HG03064 (cell line): ENCODE measurements around the gene ZBTB12.

Experiments
- ATAC-seq: cut with Tn5 transposase; IDR thresholded peaks from one replicate; pipeline ENCODE4 v1.9.1; 2021; ENCODE audit warnings: low read depth; ENCODE audit not compliant: unreplicated experiment

Gene ZBTB12

DNA sequence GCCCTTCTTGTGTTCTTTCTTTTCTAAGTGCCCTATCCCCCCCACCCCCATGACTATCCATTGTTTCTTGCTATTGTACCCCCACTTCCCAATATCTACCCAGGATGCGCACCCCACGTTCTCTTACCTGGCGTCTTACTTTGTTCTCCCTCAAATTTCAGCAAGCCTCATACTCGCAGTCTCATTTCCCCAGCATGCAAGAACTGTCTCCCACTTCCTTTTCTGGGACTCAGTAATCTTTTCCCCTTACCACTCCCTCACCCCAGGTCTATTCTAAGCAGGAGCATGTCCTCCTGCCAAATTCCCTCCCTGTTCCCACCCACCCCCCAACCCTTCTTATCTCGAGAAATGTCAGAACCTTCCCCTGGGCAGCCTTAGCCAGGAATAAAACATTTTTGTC is 2.7 kb downstream of the ZBTB12 start:
- ATAC-seq = no peak

DNA sequence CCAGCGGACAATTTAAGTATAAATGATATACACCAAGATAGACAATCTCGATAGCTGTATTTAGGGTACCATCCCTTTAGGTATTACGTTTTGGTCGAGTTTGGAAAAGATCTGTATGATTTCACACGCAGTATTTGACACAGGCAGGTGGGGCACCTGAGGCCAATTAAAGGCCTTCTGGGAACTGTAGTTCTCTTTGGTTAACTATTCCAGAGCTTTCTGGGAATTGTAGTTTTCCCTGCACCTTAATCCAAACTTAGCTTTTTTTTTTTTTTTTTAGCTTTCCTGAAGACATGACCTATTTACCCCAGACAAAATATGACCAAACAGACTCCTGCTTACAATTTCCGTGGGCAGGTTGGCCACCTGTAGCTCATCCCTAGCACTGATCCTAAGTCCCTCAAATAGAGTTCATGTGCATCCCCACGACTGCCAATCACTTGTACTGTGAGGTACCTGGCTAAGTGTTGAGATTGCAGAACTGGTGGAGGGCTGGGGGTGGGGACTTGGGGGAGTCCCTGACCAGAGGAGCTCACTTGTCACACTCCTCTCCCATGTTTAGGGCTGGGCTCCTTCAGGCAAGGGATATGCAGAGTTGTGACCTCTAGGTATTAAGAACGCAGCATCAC is 3.4 kb downstream of the ZBTB12 start:
- no peak for ATAC-seq

DNA sequence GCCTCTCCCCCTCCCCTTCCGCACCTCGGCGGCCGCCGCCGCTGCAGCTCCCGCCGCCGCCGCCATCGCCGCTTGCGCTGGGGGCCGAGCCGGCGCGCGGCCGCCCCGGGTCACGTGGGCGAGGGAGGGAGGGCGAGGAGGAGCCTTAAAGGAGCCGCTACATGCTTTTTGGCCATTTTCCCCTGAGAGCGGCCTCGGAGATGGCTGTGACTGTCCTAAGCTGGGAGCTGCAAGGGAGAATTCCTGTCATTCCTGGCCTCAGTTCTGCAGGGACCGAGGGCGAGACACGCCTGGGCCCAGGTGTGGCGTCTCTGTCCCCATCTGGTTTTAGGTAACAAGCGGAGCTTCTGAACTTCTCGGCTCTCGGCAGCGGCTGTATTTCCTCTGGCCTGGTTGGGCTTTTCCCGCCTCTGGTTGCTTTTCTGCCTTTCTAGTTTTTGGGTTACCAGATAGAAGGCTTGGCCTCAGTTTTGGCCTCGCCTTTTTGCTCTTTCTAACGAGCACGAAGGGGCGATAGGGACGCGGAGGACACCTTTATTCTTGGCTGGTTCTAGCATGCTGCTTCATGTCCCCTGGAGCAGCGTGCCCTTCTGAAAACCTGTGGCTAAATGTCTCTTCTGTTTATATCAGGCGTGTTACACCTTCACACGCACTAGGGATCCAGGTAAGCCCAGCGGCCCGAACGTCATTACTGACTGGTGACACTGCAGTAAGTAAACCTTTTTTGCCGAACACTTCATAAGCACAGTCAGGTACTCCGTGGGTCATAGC is 4.1 kb downstream of the ZBTB12 start, which contains the start of gene EHMT2:
TSS of gene EHMT2 (minus strand) at position 87 of the 771 bp plus-strand sequence. CDS start at position 66, 21 bp downstream.
- ATAC-seq = no peak

DNA sequence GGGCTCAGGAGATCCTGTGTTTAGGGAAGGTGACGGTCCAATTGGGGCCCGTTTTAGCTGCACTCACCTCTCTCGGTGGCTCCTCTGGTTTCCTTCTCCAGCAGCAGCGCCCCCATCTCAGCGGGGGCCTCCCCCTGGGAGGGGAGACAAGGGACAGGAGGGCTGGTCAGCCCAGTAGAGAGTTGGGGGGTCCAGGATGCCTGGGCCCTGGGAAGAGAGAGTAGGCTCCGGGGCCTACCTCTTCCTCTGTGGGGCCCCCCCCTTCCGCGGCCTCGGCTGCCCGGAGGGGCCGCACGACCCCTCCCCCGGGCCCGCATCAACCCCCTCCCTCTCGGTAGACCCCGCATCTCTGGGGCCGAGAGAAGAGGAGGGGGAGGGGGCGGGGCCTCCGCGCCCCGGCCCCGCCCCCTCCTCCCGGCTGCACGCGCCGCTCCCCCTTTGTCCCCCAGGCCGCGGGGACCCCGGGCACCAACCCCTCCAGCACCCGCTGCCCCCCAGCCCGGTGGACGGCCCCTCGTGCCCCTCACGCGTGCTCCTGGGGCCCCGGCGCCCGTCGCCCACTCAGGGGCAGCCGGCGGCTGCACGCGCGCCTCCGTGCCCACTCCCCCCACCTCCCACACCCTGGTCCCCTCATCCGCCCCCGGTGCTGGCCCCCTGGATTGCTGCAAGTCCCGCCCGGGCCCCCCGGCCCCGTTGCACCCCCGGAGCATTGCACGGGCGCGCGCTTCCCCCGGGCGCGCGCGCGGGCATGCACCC is 4.9 kb downstream of the ZBTB12 start:
- ATAC-seq = no peak

DNA sequence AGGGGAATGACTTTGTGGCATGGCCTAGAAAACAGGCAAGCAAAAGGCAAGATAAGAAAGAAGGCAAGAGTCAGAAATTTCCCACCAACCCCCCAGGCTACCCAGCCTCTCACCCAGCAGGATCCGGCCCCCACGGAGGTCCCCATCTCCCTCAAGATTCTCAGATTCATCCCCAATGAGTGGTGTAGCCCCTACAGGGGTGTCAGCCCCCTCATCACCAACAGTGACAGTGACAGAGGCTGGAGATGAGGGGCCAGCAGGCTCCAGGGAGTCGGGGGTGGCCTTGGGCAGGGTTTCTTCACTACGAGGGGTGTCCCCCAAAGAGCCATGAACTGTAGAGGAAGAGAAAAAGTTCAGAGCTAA is 5.4 kb downstream of the ZBTB12 start:
- ATAC-seq = no peak

DNA sequence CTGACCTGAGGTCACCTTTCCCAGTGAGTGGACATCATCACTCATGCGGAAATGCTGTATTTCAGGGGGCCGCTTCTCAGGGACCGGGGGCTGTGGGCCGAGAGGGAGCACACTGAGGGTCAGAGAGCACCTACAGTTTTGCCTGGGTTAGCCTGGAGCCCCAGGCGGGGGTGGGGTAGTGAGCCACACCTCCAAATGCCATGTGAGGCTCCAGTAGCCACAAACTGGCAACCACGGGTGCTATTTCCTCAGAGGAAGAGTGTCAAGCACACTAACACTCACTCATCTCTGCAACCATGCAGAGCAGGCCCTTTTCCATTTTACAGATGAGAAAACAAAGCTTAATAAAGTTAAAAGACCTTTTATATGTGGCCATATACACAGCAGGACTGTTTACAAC is 9.1 kb downstream of the ZBTB12 start:
- ATAC-seq = no peak

DNA sequence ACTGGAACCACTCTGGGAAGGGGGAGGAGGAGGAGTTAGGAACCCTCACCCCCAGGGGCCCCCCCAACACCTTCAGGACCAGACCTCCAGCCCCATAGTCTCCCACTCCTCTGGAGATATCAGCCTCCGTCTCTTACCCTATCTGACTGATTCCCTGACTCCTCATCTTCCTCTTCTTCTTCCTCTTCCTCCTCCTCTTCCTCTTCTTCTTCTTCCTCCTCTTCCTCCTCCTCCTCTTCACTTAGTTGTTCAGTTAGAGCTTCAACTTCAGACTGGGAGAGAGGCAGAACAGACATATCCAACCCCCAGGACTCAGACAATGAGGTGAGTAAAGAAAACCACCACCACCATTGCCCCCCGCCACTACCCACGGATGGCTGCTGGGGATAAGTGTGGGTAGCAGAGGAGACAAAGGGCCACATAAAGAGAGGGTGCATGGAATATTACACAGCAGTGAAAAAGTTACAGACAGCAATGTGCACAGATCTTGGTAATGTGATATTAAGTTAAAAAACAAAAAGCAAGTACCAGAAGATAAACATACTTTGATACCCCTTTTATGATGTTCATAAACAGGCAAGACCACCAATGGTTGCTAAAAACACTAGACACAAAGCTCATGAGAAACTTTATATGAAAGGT is 12.4 kb downstream of the ZBTB12 start:
- no peak for ATAC-seq

DNA sequence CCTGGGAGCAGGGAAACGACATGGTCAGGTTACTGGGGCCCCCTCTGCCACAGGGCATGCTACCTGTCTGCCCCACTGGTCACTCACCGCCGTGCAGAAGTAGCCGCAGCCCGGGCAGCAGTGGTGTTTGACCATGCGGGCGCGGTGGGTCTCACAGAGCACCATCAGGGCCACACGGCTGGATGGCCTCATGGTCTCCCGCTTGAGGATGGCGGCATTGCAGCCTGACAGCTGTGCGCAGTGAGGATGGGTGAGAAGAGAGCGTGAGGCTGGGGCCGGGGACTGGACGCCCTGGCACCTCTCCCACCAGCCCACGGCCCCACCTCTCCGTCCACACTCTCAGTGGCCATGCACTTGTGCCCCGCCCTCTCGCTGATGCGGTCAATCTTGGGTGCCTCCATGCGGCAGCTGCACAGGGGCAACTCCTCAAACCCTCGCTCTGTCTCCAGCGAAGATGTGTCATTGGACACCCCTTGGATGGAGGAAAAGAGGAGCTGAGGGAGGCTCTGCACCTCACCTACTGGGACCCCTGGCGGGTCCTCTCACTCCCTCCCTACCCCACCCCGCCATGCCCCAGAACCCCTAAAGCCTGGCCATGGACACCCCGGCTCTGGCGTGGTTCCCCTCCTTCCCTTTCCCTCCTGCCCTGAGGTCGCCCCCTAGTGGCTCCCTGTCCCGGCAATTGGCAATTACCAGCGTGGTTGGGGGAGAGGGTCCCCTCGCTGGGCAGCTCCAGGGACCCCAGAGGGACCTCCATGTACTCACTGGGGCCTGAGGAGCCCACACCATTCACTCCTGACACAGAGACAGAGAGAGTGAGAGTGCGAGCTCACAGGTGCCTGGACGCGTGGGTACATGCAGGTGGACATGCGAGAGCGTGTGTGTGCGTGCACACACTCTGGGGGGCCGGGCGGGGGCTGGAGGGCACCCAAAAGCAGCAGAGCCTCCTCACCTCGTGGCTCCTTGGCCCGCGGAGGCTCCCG is 13.3 kb downstream of the ZBTB12 start:
- ATAC-seq = no peak

DNA sequence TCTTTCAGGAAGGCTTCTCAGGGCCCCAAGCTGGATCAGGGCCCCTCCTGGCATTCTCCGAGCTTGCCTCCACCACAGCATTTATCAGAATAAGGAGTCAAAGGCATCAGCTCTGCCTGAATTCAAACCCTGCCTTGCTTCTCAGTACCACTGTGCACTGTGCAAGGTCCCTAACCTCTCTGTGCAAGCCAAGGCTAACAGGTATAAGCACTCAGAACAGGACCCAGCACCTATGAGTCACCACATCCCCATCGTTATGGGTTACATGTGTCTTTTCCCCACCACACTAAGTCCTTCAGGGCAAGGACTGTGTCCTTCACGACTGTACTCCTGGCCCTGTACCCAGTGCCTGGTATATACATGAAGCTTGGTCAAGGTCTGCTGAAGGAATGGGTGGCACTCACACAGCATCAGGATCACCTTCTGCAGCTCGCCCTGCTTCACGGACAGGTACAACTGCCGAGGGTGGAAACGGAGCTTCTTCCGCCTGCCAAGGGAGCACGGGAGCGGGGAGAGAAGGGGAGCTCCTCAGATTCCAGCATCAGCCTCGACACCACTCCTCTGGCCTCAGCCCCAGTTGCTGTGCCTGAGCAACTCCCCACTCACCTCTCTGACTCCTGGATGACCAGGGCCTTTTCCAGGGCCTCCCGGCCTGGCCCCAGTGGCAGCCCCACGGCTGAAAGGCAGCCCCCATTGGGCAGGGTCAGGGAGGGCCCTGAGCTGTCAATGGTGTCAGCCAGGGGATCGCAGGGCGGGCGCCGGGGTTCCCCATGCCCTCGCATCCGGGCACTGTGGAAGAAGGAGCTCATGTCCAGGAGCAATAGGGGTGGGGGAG is 14.5 kb downstream of the ZBTB12 start:
- no peak for ATAC-seq

DNA sequence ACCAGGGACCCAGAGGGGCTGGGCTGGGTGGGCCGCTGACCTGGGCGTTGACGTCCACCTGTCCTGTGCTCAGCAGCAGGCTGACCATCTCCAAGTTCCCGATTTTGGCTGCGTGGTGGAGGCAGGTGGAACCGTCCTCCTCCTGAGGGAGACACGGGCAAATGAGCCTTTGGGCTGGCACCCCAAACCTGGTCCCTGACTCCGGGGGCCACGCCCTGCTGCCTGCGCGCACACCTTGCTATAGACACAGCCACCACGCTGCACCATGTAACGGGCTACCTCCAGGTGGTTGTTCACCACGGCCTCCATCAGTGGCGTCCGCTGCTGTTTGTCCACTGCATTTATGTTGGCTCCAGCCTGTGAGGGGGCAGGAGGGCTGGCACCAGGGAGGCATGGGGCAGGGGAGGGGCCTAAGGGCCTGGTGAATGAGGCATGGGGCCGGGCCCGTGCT is 15.3 kb downstream of the ZBTB12 start:
- ATAC-seq = no peak

DNA sequence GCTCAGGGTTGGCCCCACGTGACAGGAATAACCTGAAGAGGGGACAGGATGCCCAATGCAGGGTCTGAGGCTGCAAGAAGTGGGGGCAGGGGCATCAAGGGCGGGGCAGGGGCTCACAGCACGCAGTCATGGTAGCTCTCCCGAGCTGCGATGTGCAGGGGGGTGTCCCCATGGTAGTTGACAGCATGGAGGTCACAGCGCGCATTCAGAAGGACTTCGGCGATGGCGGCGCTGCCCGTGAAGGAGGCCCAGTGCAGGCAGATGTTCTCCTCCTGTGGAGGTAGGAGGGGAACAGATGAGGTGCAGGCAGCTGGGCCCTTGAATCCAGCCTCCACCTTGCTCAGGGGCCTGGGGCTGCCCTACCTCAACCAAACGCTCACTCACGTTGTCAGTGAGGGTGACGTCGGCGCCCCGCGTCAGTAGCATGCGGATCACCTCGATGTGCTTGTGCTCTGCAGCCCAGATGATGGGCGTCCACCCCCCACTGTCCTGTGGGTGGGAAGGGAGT is 17.3 kb downstream of the ZBTB12 start:
- ATAC-seq = no peak

DNA sequence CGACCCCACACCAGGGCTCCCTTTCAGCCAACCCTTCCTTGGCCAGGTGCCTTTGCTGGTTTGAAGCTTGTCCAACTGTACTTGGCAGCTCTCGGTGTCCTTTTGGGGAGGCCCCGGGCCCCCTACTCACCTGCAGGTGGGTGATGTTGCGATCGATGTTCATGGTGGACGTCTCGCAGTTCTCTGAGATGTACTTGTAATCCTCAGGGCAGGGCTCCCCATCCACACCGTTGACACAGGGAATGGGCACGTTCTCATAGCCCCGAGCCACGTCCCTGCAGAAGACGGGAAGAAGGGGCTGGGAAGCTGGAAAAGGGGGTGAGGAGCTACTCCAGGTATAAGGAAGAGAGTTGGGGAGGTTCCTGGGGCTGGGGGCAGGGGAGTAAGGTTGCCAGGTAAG is 18.2 kb downstream of the ZBTB12 start:
- no peak for ATAC-seq

DNA sequence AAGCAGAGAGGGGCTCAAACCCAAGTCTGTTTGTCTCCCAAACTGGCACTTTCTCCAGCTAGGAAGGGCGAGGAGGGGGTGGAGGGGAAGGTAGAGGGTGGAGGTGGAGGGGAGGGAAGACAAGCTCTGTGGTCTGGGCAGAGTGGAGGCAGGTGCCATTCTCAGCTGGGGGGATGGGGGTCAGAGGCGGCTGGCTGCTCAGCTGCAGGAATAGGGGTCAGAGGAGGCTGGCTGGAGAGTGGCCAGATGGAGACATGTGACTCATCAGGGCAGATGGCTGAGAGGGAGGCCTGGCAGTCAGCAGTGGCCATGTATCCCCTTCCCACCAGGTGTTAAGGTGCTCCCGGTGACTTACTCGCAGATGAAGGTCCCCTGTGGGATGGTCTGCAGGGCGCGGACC is 19.5 kb downstream of the ZBTB12 start:
- no peak for ATAC-seq

DNA sequence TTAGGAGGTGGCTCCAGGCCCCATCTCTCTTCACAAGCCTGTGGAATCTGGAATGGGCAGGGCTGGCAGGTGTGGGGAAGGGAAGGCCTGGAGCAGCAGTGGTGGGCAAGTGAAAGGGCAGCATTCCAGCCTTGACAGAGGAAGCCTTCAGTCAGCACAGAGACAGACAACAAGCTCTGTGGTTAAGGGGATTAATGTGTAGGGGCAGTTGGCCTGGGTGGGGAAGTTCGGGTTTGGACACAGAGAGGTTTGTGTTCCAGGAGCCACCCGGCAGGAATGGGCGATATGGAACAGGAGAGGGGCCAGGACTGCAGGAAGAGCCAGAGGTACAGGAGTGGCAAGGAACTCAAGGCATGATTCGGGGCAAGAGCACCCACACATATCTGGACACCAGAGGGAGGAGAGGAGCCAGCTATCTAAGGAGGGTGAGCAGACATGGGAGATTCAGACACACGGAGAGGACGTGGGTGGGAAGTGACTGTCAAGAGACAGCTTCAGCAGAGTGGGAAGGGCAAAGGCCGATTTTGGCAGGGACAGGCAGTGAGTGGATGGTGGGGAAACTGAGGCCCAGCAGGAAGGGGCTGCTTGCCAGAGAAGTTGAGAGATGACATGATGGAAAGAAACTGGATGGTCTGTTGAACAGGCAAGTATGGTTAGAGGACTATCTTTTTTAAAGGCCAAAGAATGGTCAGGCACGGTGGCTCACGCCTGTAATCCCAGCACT is 20.6 kb downstream of the ZBTB12 start:
- ATAC-seq = no peak

DNA sequence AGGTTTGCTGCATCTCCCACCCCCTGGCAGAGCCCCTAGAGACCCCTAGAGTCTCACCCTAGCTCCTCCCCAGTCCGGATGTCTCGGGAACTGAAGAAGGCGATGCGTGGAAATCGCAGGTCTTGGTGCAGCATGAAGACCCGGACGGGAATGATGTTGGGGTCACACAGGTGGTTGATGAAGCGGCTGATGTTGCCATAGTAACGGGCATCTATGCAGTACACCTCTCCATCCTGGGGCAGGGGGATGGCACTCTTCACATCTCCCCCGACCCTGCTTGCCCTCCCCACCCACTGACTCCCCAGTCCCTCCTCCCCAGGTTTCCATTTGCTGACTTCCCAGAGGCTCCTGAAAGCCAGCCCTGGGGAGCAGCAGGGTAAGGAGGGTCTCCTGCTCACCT is 21.3 kb downstream of the ZBTB12 start:
- no peak for ATAC-seq

DNA sequence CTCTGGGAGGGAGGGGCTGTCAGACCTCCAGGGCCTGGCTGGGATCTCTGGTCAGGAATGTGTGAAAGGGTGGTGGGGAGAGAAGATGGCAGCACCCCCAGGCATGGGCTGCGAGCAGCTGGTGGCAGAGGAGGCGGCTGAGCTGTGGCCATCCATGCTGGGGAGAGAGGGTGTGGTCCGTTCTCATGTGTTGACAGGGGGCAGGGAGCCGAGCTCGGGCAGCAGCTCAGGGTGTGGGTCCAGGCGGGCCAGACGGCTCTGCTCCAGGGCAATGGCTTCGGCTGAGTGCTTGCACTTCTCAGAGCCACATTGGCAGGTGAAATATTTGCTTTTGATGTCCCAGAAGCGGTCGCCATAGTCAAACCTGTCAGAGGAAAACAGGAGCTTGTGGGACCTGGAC is 22.0 kb downstream of the ZBTB12 start:
- ATAC-seq = no peak

DNA sequence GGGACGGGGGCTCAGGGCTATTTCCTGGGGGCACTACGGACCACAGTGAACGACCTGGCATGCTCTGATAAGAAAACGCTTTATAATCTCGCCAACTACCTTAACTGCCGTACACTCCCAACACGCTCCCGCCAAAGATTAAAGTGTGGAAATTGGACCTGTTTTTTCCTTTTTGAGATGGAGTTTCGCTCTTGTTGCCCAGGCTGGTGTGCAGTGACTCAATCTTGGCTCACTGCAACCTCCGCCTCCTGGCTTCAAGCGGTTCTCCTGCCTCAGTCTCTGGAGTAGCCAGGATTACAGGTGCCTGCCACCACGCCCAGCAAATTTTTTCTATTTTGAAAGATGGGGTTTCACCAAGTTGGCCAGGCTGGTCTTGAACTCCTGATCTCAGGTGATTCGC is 22.7 kb downstream of the ZBTB12 start:
- ATAC-seq = no peak

DNA sequence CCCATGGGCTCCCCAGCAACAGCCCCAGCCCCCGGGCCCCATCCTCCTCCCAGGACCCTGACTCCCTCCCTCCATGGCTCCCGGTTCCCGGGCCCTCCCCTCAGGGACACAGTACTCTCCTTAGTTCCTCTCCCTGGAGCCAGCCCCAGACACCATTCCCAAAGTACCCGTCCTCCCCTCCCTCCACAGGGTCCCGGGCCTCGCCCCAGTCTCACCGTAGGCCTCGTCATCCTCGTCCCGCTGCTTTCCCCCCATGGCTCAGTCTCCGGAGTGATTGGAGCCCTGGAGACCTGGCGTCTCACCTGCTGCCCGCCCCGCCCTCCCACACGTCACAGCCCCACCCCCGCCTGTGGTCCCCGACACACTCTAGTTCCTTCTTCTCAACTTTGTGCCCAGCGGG is 23.2 kb downstream of the ZBTB12 start, which contains the start of gene SLC44A4:
TSS of gene SLC44A4 (minus strand) at position 272 of the 400 bp plus-strand sequence. CDS start at position 255, 17 bp downstream.
- no peak for ATAC-seq
